ENCODE results near the gene EFCAB8.

Gene EFCAB8

DNA sequence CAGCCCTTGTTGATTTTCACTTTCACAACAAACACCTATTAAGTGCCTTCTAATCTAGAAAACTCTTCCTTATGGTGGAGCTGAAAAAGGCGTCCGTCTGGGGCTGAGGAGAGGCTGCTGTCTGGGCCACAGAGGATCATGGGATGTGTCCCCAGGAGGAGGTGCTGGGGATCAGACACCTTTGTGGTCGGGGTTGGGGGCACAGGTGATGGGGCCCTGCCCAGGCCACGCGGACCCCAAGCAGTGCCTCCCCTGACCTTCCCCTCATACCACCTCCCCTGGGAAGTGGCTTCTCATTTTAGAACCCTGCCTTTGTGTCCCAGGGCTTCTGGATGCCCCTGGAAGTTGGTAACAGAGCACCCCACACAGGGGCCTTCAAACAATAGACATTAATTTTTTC, 104.5 kb downstream of the EFCAB8 start:
- in situ Hi-C loops (cut with HindIII; ENCODE audit: low sequenced_read_pairs): no loop called here
- no peak overlapping the region for H3K4me3 ChIP-seq (ENCODE audit: low read depth, low read length)
- DNase-seq (ENCODE audit: low read depth): no peak
- TF ChIP-seq, protein P1, sequence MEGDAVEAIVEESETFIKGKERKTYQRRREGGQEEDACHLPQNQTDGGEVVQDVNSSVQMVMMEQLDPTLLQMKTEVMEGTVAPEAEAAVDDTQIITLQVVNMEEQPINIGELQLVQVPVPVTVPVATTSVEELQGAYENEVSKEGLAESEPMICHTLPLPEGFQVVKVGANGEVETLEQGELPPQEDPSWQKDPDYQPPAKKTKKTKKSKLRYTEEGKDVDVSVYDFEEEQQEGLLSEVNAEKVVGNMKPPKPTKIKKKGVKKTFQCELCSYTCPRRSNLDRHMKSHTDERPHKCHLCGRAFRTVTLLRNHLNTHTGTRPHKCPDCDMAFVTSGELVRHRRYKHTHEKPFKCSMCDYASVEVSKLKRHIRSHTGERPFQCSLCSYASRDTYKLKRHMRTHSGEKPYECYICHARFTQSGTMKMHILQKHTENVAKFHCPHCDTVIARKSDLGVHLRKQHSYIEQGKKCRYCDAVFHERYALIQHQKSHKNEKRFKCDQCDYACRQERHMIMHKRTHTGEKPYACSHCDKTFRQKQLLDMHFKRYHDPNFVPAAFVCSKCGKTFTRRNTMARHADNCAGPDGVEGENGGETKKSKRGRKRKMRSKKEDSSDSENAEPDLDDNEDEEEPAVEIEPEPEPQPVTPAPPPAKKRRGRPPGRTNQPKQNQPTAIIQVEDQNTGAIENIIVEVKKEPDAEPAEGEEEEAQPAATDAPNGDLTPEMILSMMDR (IDR thresholded peaks at IDR 0.05; ENCODE audit: low read depth, low read length, missing control alignments): no peak

DNA sequence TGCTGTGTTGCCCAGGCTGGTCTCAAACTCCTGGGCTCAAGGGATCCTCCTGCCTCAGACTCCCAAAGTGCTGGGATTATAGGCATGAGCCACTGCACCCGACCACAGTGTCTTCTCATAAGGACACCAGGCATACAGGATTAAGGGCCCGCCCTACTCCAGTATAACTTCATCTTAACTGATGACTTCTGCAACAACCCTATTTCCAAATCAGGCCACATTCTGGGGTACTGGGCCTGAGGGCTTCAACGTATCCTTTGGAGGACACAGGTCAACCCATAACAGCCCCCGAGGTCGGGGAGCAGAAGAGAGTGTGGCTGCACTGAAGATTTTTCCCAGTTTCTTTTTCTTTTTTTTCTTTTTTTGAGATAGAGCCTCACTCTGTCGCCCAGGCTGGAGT, 105.9 kb downstream of the EFCAB8 start:
- H3K4me3 ChIP-seq (ENCODE audit: low read depth, low read length): no peak overlapping the region
- DNase-seq (ENCODE audit: low read depth): no peak
- in situ Hi-C loops (cut with HindIII; ENCODE audit: low sequenced_read_pairs): no loop called here
- TF ChIP-seq, protein P1 (IDR thresholded peaks at IDR 0.05; ENCODE audit: low read depth, low read length, missing control alignments): no peak

DNA sequence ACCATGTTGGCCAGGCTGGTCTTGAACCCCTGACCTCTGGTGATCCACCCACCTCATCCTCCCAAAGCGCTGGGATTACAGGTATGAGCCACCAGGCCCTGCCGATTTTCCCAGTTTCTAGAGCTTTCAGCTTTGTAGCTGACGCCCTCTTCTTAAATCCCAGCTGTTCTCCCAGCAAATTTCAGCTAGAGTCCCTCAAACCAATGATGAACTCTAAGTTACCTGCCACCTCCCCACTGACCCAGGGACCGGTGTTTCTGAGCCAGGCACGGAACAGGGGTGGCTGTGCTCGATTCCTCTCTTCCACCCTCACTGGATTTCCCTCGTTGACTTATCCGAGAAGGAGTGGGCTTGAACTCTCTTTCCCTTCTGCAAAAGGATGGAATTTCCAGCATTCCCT, 106.4 kb downstream of the EFCAB8 start:
- H3K4me3 ChIP-seq (ENCODE audit: low read depth, low read length): no peak overlapping the region
- in situ Hi-C loops (cut with HindIII; ENCODE audit: low sequenced_read_pairs): no loop called here
- TF ChIP-seq, protein P1 (IDR thresholded peaks at IDR 0.05; ENCODE audit: low read depth, low read length, missing control alignments): no peak
- no peak for DNase-seq (ENCODE audit: low read depth)

DNA sequence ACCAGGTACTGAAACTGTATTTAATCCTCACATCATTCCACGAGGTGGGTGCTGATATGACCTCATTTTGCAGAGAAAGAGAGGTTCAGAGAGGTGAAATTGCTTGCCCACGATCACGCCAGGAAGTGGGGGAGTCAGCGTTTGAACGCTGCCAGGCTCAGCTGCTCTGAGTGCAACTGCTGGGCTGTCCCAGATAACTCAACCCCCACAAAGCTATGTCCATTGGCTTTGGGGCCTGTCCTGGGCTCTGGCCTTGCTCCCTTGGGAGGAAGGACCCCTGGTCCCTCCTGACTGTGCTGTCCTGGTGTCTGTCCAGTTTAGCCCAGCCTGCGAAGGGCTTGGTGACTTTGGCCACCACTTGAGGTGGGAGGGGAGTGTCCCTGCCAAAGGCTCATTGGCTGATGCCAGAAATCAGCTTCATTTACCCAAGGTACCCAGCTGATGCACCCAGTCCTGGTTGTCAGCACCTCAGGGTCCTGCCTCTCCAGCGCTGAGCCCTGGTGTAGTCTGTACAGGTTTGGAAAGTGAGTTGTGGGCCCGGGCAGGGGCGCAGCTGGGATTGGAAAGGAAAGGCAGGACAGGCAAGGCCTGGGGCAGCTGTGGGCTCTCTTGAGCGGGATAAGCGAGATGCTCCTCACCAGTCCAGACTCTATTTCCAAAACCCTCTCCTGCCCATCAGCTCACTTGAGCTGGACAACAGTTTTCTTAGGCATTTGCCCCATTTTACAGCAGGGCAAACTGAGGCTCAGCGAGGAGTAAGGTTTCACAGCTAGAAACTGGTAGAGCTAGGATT, 107.1 kb downstream of the EFCAB8 start:
- TF ChIP-seq, protein P1 (IDR thresholded peaks at IDR 0.05; ENCODE audit: low read depth, low read length, missing control alignments): no peak
- DNase-seq (ENCODE audit: low read depth): no peak
- in situ Hi-C loops (cut with HindIII; ENCODE audit: low sequenced_read_pairs): no loop called here
- H3K4me3 ChIP-seq (ENCODE audit: low read depth, low read length): no peak overlapping the region

DNA sequence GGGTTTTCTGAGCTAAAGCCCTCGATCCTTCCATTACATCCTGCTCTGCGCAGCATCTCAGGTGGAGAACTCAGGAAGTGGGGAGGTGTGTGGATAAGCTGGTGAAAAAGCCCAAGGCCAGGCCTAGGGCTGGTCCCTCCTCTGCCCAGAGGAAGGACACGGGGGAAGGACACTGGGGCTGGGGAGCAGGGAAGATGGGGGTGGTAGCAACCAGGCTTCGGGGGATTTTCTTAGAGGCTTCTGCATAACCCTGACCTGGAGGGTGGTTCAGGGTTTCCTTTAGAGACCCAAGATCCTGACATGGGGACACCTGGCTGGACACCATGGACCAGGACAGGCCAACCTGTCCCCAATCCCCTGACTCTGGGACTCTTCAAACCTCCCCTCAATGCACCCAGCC, 107.7 kb downstream of the EFCAB8 start:
- no peak for DNase-seq (ENCODE audit: low read depth)
- no peak overlapping the region for H3K4me3 ChIP-seq (ENCODE audit: low read depth, low read length)
- in situ Hi-C loops (cut with HindIII; ENCODE audit: low sequenced_read_pairs): no loop called here
- TF ChIP-seq, protein P1 (IDR thresholded peaks at IDR 0.05; ENCODE audit: low read depth, low read length, missing control alignments): no peak

DNA sequence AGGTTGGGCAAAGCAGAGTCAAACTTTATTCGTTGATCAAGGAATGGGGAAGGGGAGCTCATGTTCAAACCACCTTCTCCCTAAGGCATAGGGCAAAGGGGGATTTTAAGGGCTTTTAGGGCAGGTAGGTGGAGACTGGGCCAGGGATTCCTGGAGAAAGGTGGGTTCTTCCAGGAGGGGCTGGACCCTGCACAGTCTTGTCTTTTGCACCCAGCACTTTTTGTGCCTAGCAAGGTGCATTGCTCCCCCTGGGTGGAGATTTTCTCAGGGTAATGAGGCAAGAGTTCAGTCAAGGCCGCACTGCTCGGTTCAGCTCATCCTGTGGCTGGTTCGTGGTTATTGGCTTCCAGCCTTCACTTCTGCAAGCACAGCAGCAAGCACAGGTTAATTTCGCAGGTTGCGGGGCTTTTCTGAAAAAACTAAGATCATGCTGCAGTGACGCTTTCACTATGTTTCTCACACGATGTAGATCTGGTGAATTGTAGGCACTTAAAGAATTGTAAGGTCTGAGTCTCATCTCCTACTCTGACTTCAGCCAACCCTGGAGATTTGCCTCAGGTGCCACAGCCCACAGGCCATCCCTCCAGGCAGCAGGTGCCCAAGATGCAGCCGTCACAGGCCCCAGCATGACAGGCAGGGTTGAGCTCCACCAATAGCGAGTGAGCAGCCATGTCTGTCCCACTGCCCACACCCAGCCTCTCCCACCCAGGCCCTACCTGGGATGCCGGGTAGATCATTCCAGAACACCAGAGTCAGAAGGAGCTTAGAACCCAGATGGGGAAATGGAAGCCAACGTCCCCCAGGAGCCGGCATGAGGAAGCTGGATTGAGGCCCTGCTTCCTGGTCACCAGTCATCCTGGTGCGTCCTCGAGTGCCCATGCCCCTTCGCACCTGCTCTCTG, 108.4 kb downstream of the EFCAB8 start:
- no peak overlapping the region for H3K4me3 ChIP-seq (ENCODE audit: low read depth, low read length)
- TF ChIP-seq, protein P1 (IDR thresholded peaks at IDR 0.05; ENCODE audit: low read depth, low read length, missing control alignments): no peak
- DNase-seq (ENCODE audit: low read depth): no peak
- in situ Hi-C loops (cut with HindIII; ENCODE audit: low sequenced_read_pairs): no loop called here
